A549 (cell line): ENCODE data around the gene SOCS7.

Experiments
- EP300 ChIP-seq, 2 experiments: fragments of >200 bp; sonication (Bioruptor Twin); formaldehyde crosslinking; IDR thresholded peaks; 2 replicates in 1 of 2; 3 replicates in 1 of 2; pipeline ENCODE4 v1.6.1; 2016 to 2017
- POLR2A ChIP-seq: IDR thresholded peaks from 2 replicates; pipeline ENCODE4 v1.6.1; 2012; ENCODE audit warnings: mild to moderate bottlenecking, low read length
- TF ChIP-seq, protein P1 (sequence below): fragments of >200 bp; sonication (Bioruptor Twin); formaldehyde crosslinking; IDR thresholded peaks from 3 replicates; pipeline ENCODE4 v1.5.1; 2016

GRCh38 chr17:38441429-38442061 lies 89.9 kb downstream of the SOCS7 start:
- TF ChIP-seq, protein P1, sequence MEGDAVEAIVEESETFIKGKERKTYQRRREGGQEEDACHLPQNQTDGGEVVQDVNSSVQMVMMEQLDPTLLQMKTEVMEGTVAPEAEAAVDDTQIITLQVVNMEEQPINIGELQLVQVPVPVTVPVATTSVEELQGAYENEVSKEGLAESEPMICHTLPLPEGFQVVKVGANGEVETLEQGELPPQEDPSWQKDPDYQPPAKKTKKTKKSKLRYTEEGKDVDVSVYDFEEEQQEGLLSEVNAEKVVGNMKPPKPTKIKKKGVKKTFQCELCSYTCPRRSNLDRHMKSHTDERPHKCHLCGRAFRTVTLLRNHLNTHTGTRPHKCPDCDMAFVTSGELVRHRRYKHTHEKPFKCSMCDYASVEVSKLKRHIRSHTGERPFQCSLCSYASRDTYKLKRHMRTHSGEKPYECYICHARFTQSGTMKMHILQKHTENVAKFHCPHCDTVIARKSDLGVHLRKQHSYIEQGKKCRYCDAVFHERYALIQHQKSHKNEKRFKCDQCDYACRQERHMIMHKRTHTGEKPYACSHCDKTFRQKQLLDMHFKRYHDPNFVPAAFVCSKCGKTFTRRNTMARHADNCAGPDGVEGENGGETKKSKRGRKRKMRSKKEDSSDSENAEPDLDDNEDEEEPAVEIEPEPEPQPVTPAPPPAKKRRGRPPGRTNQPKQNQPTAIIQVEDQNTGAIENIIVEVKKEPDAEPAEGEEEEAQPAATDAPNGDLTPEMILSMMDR = no peak
- TF ChIP-seq EP300 (IDR thresholded peaks at IDR 0.05) (no peak), POLR2A (no peak)
